Measurements from ENCODE around the gene PRPF6. TPM values are rescaled to one million over a fixed set of nuclear protein-coding genes. Genes with fewer than 3 reads are reported as not detected.

PRPF6 gene
- total RNA-seq, 4 donors from 2014 or later = 34.7 to 43.8 (median 40.2) TPM

- DNase-seq (ENCODE audit: low spot score) = no peak
- no peak for TF ChIP-seq CTCF (IDR thresholded peaks at IDR 0.05)
- no peak for ATAC-seq (ENCODE audit: low FRiP score)
Observed at GRCh38 chr20:64071341-64072332, 90.7 kb downstream of the PRPF6 start.

- ATAC-seq (ENCODE audit: low FRiP score) (no peak), DNase-seq (ENCODE audit: low spot score) (no peak)
- TF ChIP-seq CTCF (IDR thresholded peaks at IDR 0.05) = no peak
Observed at GRCh38 chr20:64072498-64073063, 91.6 kb downstream of the PRPF6 start.

DNA sequence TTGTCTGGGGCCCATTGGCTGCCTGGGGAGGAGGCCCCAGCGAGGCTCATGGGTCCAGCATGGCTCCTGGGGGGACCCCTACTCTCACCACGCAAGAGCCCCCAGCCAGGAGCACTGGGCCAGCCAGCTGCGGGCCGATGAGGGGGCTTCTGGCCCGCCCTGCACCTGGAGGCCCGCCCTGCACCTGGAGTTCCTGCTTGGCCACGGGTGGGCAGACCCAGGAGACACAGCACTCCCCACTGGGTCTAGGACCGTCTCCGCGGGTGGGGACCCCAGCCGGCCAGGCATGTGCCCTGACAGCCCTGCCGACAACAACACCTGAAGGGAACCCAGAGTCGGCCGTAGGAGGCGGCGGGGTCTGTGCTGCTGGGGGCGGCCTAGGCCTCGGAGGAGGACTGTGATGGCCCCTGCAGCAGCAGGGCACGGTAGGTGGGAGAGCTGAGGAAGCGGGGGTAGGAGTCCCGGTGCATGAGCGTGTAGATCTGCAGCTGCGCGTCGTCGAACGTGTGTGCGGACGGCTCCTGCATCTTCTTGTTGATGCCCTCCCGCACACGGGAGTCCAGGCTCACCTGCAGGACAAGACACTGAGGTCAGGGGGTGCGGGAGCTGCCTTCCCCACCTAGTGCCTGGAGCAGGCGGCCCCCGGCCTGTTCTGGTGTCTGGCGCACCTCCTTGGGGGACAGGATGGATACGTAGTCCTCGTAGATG is 92.7 kb downstream of the PRPF6 start:
- DNase-seq (ENCODE audit: low spot score) = no peak
- TF ChIP-seq CTCF (IDR thresholded peaks at IDR 0.05) = no peak

GRCh38 chr20:64074184-64074789 is 93.4 kb downstream of the PRPF6 start:
- TF ChIP-seq CTCF (IDR thresholded peaks at IDR 0.05) = no peak
- no peak for ATAC-seq (ENCODE audit: low FRiP score)
- DNase-seq (ENCODE audit: low spot score) = no peak

More for the DNA sequence above, 92.7 kb downstream of the PRPF6 start:
- no peak for ATAC-seq (ENCODE audit: low FRiP score)

DNA sequence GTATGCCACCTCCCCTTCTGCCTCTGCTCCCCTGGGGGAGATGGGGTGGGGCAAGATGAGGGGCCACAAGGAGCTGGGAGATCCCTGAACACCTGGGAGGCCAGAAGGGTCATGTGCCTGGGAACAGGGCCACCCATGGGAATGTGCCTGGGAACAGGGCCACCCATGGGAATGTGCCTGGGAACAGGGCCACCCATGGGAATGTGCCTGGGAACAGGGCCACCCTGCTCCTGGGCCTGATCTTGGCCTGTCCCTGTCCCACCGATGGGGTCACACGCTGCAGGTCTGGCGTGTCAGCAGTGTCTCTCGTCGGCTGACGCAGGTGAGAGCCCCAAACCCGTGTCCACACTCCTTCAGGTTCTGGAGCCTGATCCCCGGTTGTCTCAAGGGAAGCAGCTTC is 94.0 kb downstream of the PRPF6 start:
- ATAC-seq (ENCODE audit: low FRiP score) = no peak
- TF ChIP-seq CTCF (IDR thresholded peaks at IDR 0.05) = no peak
- DNase-seq (ENCODE audit: low spot score) = no peak

- no peak for TF ChIP-seq CTCF (IDR thresholded peaks at IDR 0.05)
- DNase-seq (ENCODE audit: low spot score) (no peak), ATAC-seq (ENCODE audit: low FRiP score) (no peak)
Observed at GRCh38 chr20:64075556-64075955, 94.6 kb downstream of the PRPF6 start.
